Measurements from ENCODE around the gene HTRA2.

- TF ChIP-seq CTCF (conservative IDR thresholded peaks at IDR 0.05) (no peak), ZFX (IDR thresholded peaks at IDR 0.05) (no peak)
Measured at GRCh38 chr2:74550231-74550630, 20.5 kb downstream of the HTRA2 start.

Measured in C4-2B (cell line).